ENCODE data around the gene NBL1.

The NBL1 gene

GRCh38 chr1:19639999-19640362 lies 4.1 kb upstream of the NBL1 start:
- no peak overlapping the region for H3K9ac ChIP-seq (ENCODE audit: low read length)
- H3K79me2 ChIP-seq (ENCODE audit: insufficient read depth, low read length) = no peaks in the 10 kb centered on the region
- TF ChIP-seq CTCF (IDR thresholded peaks at IDR 0.05; ENCODE audit: insufficient read depth, low read length, poor library complexity, severe bottlenecking) (no peak), EZH2phosphoT487 (conservative IDR thresholded peaks at IDR 0.05; ENCODE audit: low read length) (no peak)
- H3K27ac ChIP-seq (ENCODE audit: low read depth, low read length) = no peak overlapping the region
- H3K4me2 ChIP-seq (ENCODE audit: low read depth, low read length, poor library complexity, severe bottlenecking) = no peak overlapping the region
- H3K36me3 ChIP-seq (ENCODE audit: low read length) = no peaks in the 10 kb centered on the region
- H2AFZ ChIP-seq (ENCODE audit: low read depth, low read length, severe bottlenecking) = no peak overlapping the region
- H3K27me3 ChIP-seq (ENCODE audit: low read length) = no peaks in the 10 kb centered on the region
- H3K9me3 ChIP-seq (ENCODE audit: insufficient read depth, low read length) = no peaks in the 10 kb centered on the region
- no peaks in the 10 kb centered on the region for H3F3A ChIP-seq (ENCODE audit: insufficient read depth)
- H3K9me2 ChIP-seq (replicated peaks; ENCODE audit: insufficient read depth, low read length) = no peaks in the 10 kb centered on the region
- H3K4me3 ChIP-seq (ENCODE audit: insufficient read depth, low read length, poor library complexity, severe bottlenecking) = no peak overlapping the region
- H4K20me1 ChIP-seq (ENCODE audit: low read depth, low read length) = no peaks in the 10 kb centered on the region

- no peak for TF ChIP-seq CTCF (IDR thresholded peaks at IDR 0.05; ENCODE audit: insufficient read depth, low read length, poor library complexity, severe bottlenecking)
- no peak for TF ChIP-seq EZH2phosphoT487 (conservative IDR thresholded peaks at IDR 0.05; ENCODE audit: low read length)
- H3K36me3 ChIP-seq (ENCODE audit: low read length) = no peaks in the 10 kb centered on the region
- H3K4me3 ChIP-seq (ENCODE audit: insufficient read depth, low read length, poor library complexity, severe bottlenecking) = no peak overlapping the region
- no peaks in the 10 kb centered on the region for H3K9me3 ChIP-seq (ENCODE audit: insufficient read depth, low read length)
- H4K20me1 ChIP-seq (ENCODE audit: low read depth, low read length) = no peaks in the 10 kb centered on the region
- H3K4me2 ChIP-seq (ENCODE audit: low read depth, low read length, poor library complexity, severe bottlenecking) = no peak overlapping the region
- no peaks in the 10 kb centered on the region for H3K27me3 ChIP-seq (ENCODE audit: low read length)
- no peak overlapping the region for H3K9ac ChIP-seq (ENCODE audit: low read length)
- no peaks in the 10 kb centered on the region for H3F3A ChIP-seq (ENCODE audit: insufficient read depth)
- H2AFZ ChIP-seq (ENCODE audit: low read depth, low read length, severe bottlenecking) = no peak overlapping the region
- no peaks in the 10 kb centered on the region for H3K9me2 ChIP-seq (replicated peaks; ENCODE audit: insufficient read depth, low read length)
- no peak overlapping the region for H3K27ac ChIP-seq (ENCODE audit: low read depth, low read length)
- no peaks in the 10 kb centered on the region for H3K79me2 ChIP-seq (ENCODE audit: insufficient read depth, low read length)
These were observed 3.5 kb upstream of the NBL1 start for GRCh38 chr1:19640363-19641316.

- H3K9me2 ChIP-seq (replicated peaks; ENCODE audit: insufficient read depth, low read length) = no peaks in the 10 kb centered on the region
- H3K9me3 ChIP-seq (ENCODE audit: insufficient read depth, low read length) = no peaks in the 10 kb centered on the region
- no peak overlapping the region for H3K27ac ChIP-seq (ENCODE audit: low read depth, low read length)
- no peaks in the 10 kb centered on the region for H3K36me3 ChIP-seq (ENCODE audit: low read length)
- no peak for TF ChIP-seq CTCF (IDR thresholded peaks at IDR 0.05; ENCODE audit: insufficient read depth, low read length, poor library complexity, severe bottlenecking)
- no peak for TF ChIP-seq EZH2phosphoT487 (conservative IDR thresholded peaks at IDR 0.05; ENCODE audit: low read length)
- H3K9ac ChIP-seq (ENCODE audit: low read length) = no peak overlapping the region
- no peak overlapping the region for H3K4me3 ChIP-seq (ENCODE audit: insufficient read depth, low read length, poor library complexity, severe bottlenecking)
- H3K4me2 ChIP-seq (ENCODE audit: low read depth, low read length, poor library complexity, severe bottlenecking) = no peak overlapping the region
- no peaks in the 10 kb centered on the region for H3K79me2 ChIP-seq (ENCODE audit: insufficient read depth, low read length)
- no peaks in the 10 kb centered on the region for H4K20me1 ChIP-seq (ENCODE audit: low read depth, low read length)
- H3K27me3 ChIP-seq (ENCODE audit: low read length) = no peaks in the 10 kb centered on the region
- H2AFZ ChIP-seq (ENCODE audit: low read depth, low read length, severe bottlenecking) = no peak overlapping the region
- no peaks in the 10 kb centered on the region for H3F3A ChIP-seq (ENCODE audit: insufficient read depth)
These were observed 990 bp upstream of the NBL1 start for GRCh38 chr1:19643121-19643520.
